Measurements from ENCODE around the gene SLC7A6. TPM values are rescaled to one million over a fixed set of nuclear protein-coding genes. Genes with fewer than 3 reads are reported as not detected.

SLC7A6 gene
- total RNA-seq, 2 experiments from 2014 or later, result 53.1 to 79.5 TPM

DNA sequence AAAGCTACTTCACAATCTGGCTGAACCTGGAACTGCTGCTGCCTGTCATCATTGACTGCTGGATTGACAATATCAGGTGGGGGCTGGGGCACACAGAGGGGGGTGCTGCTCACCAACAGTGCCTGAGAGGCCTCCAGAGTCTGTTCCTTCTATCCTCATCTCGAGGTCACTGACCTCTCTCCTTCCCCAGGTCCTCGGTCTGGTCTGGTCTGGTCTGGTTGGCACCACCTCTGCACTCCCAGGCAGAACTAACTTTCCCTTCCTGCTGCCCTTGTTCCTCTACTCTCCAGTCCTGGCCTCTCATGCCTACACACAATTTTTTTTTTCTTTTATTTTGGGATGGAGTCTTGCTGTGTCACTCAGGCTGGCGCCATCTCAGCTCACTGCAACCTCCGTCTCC is 15.0 kb upstream of the SLC7A6 start:
- H3K27ac ChIP-seq (ENCODE audit: low read depth, low read length, poor library complexity, severe bottlenecking), result peak overlapping the region; percentile 22
- no peak overlapping the region for H3K4me2 ChIP-seq (ENCODE audit: low read length)
- H3K9me3 ChIP-seq (ENCODE audit: low read length), result no peaks in the 10 kb centered on the region
- H3K36me3 ChIP-seq (ENCODE audit: insufficient read depth, low read length), result peaks cover 41% of the 10 kb centered on the region
- no TSS peak for BruUV-seq (replicated peaks)
- no peak for DNase-seq (ENCODE audit: low spot score)
- peaks cover 69% of the 10 kb centered on the region for H3K4me1 ChIP-seq (ENCODE audit: insufficient read depth, low read length, poor library complexity, severe bottlenecking)
- H3K4me3 ChIP-seq (ENCODE audit: low read depth, low read length, poor library complexity, severe bottlenecking), result no peak overlapping the region
- no peak overlapping the region for H2AFZ ChIP-seq (ENCODE audit: low read length)
- no peaks in the 10 kb centered on the region for H3K9me2 ChIP-seq (ENCODE audit: insufficient read depth, low read length)
- no peaks in the 10 kb centered on the region for H4K20me1 ChIP-seq (ENCODE audit: insufficient read depth, low read length)
- intact Hi-C loops (cut with micrococcal nuclease; ENCODE audit: unreplicated experiment), result no loop called here
- TF ChIP-seq CTCF (conservative IDR thresholded peaks at IDR 0.05; ENCODE audit: low read length) (no peak), EZH2phosphoT487 (IDR thresholded peaks at IDR 0.05; ENCODE audit: borderline replicate concordance, low read depth, low read length) (no peak)
- H3K79me2 ChIP-seq (ENCODE audit: insufficient read depth, low read depth, low read length), result peaks cover 21% of the 10 kb centered on the region; the same call in 1 of the 2 replicates
- CTCF ChIA-PET (ENCODE audit: unreplicated experiment), result no interaction called here
- POLR2A ChIA-PET, result no interaction called here

DNA sequence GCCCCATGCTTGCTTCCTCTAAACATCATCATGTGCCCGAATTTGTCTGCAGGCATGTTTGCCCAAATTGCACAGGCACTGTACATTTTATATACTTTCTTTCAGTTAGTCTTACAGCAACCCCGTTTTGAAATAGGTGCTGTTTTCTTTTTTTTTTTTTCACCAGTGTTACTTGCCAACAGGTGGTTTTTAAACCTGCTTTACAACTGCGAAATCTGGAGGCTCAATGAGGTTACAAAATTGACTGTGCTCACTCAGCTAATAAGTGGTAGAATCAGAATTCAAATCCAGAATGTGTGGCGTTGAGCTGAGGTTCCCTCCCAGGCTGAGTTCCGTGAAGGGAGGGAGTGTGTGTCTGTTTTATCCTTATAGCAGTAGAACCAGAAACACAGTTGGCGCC is 13.4 kb upstream of the SLC7A6 start:
- no peak for DNase-seq (ENCODE audit: low spot score)
- no peak overlapping the region; the same call in 1 of the 2 replicates for H2AFZ ChIP-seq (ENCODE audit: low read length)
- POLR2A ChIA-PET, result interaction anchor here (0.7 to 2.2 kb wide), 6 partner anchors 11 to 933 kb away, joined by 3 to 9 read pairs (median 4); partner anchors contain the start of genes NFATC3 and SLC7A6
- no peaks in the 10 kb centered on the region for H3K9me2 ChIP-seq (ENCODE audit: insufficient read depth, low read length)
- no peak for TF ChIP-seq EZH2phosphoT487 (IDR thresholded peaks at IDR 0.05; ENCODE audit: borderline replicate concordance, low read depth, low read length)
- no peak for TF ChIP-seq CTCF (conservative IDR thresholded peaks at IDR 0.05; ENCODE audit: low read length)
- intact Hi-C loops (cut with micrococcal nuclease; ENCODE audit: unreplicated experiment), result loop anchor here (10.0 kb wide), 1 partner anchor 244 kb away; no protein-coding TSS in a partner anchor
- peak overlapping the region; percentile 68 for H3K4me2 ChIP-seq (ENCODE audit: low read length)
- peak overlapping the region; percentile 31 for H3K4me3 ChIP-seq (ENCODE audit: low read depth, low read length, poor library complexity, severe bottlenecking)
- no peaks in the 10 kb centered on the region for H3K9me3 ChIP-seq (ENCODE audit: low read length)
- H3K36me3 ChIP-seq (ENCODE audit: insufficient read depth, low read length), result peaks cover 55% of the 10 kb centered on the region
- BruUV-seq (replicated peaks), result TSS peak; percentile 9
- H3K27ac ChIP-seq (ENCODE audit: low read depth, low read length, poor library complexity, severe bottlenecking), result peak overlapping the region; percentile 91
- CTCF ChIA-PET (ENCODE audit: unreplicated experiment), result interaction anchor here (0.6 to 1.3 kb wide), 2 partner anchors 13 to 1305 kb away, joined by 3 read pairs; partner anchors contain the start of gene SLC7A6
- no peaks in the 10 kb centered on the region for H4K20me1 ChIP-seq (ENCODE audit: insufficient read depth, low read length)
- peaks cover 15% of the 10 kb centered on the region; the same call in 1 of the 2 replicates for H3K79me2 ChIP-seq (ENCODE audit: insufficient read depth, low read depth, low read length)
- peaks cover 66% of the 10 kb centered on the region for H3K4me1 ChIP-seq (ENCODE audit: insufficient read depth, low read length, poor library complexity, severe bottlenecking)

DNA sequence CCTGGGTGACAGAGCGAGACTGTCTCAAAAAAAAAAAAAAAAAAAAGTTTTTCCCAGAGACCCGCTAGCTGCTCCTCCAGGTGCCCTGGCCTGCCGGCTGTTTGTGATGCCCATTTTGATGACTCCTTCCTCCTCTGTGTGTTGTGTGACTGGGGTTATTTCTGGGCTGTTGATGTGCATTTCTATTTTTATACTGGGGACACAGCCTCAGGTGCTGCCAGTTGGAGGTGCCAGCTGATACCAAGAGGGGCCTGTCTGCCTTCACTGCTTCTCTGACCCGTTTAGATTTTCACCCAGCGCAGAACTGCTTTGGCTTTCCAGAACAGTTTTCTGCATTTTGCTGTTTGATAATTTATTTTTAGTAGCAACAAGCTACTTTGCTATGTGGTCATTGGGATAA is 12.5 kb upstream of the SLC7A6 start:
- Histone ChIP-seq H3K4me2 (ENCODE audit: low read length) (peak overlapping the region; percentile 68), H2AFZ (ENCODE audit: low read length) (peak overlapping the region; percentile 5; the same call in 1 of the 2 replicates), H3K36me3 (ENCODE audit: insufficient read depth, low read length) (peaks cover 63% of the 10 kb centered on the region), H3K4me3 (ENCODE audit: low read depth, low read length, poor library complexity, severe bottlenecking) (peak overlapping the region; percentile 38), H3K9me3 (ENCODE audit: low read length) (no peaks in the 10 kb centered on the region), H3K79me2 (ENCODE audit: insufficient read depth, low read depth, low read length) (peaks cover 7% of the 10 kb centered on the region; the same call in 1 of the 2 replicates), H3K9me2 (ENCODE audit: insufficient read depth, low read length) (no peaks in the 10 kb centered on the region), H3K4me1 (ENCODE audit: insufficient read depth, low read length, poor library complexity, severe bottlenecking) (peaks cover 66% of the 10 kb centered on the region), H4K20me1 (ENCODE audit: insufficient read depth, low read length) (no peaks in the 10 kb centered on the region), H3K27ac (ENCODE audit: low read depth, low read length, poor library complexity, severe bottlenecking) (peak overlapping the region; percentile 91)
- TF ChIP-seq EZH2phosphoT487 (IDR thresholded peaks at IDR 0.05; ENCODE audit: borderline replicate concordance, low read depth, low read length) (no peak), CTCF (conservative IDR thresholded peaks at IDR 0.05; ENCODE audit: low read length) (0 out of 2 replicates have a peak, but pooled peaks have one; percentile 15)
- peak; percentile 92 for DNase-seq (ENCODE audit: low spot score)
- no TSS peak for BruUV-seq (replicated peaks)
- ChIA-PET POLR2A (interaction anchor here (0.6 to 2.2 kb wide), 9 partner anchors 10 to 934 kb away, joined by 3 to 14 read pairs (median 5); partner anchors contain the start of genes NFATC3 and SLC7A6), CTCF (ENCODE audit: unreplicated experiment) (interaction anchor here (0.6 to 1.3 kb wide), 3 partner anchors 12 to 1306 kb away, joined by 3 to 4 read pairs (median 3); partner anchors contain the start of gene SLC7A6)
- intact Hi-C loops (cut with micrococcal nuclease; ENCODE audit: unreplicated experiment), result loop anchor here (10.0 kb wide), 1 partner anchor 243 kb away; no protein-coding TSS in a partner anchor

Data from OCI-LY7 (cell line).